Uterus (tissue), 4 donors: ENCODE results near the gene SERP2. TPM values are rescaled to one million over a fixed set of nuclear protein-coding genes. Genes with fewer than 3 reads are reported as not detected.

Experiments
- DNase-seq, 2 donors: peaks; one replicate each; pipeline ENCODE4 v3.0.0-alpha.2; 2019 to 2020
- H3K27ac ChIP-seq, 2 donors: fragments of 200-600 bp; sonication (generic); 1 replicate in 1 of 2; 2 replicates in 1 of 2; pipeline ENCODE4 v1.5.1; 2016 to 2018
- H3K27me3 ChIP-seq, 2 donors: fragments of 200-600 bp; sonication (generic); one replicate each; pipeline ENCODE4 v1.5.1; 2018 to 2019; ENCODE audit warnings: control low read depth in 1 of 2
- H3K36me3 ChIP-seq, 2 donors: fragments of 200-600 bp; sonication (generic); one replicate each; pipeline ENCODE4 v1.5.1; 2019; ENCODE audit warnings: control low read depth in 1 of 2
- H3K4me1 ChIP-seq, 2 donors: fragments of 200-600 bp; sonication (generic); one replicate each; pipeline ENCODE4 v1.5.1; 2018 to 2019; ENCODE audit warnings: control low read depth in 1 of 2
- H3K4me3 ChIP-seq, 2 donors: fragments of 200-600 bp; sonication (generic); 1 replicate in 1 of 2; 2 replicates in 1 of 2; pipeline ENCODE4 v1.5.1; 2018 to 2019; ENCODE audit warnings: mild to moderate bottlenecking in 1 of 2
- H3K9me3 ChIP-seq, 2 donors: fragments of 200-600 bp; sonication (generic); one replicate each; pipeline ENCODE4 v1.5.1; 2019; ENCODE audit warnings: control low read depth in 1 of 2
- POLR2A ChIP-seq, 2 donors: fragments of 450-650 bp; IDR thresholded peaks; one replicate each; pipeline ENCODE4 v1.6.1; 2016; ENCODE audit warnings: antibody characterized with exemption in 2 of 2, mild to moderate bottlenecking in 1 of 2, moderate library complexity in 1 of 2
- intact Hi-C: fragments of 100-400 bp; cut with DNase I; formaldehyde crosslinking; loops from one replicate; pipeline ENCODE4 v1.15.1; 2023; ENCODE audit warnings: low total_unique reads
- total RNA-seq, 4 donors: library from RNA; depleted of rRNA in 3 of 4; stranded (reverse); fragments of >200 nt in 3 of 4; gene quantifications; one replicate each; pipeline versions ENCODE4 v1.1.0 to v1.2.4, GENCODE V29; 2014 to 2023
- TF ChIP-seq, protein P1 (sequence below), 4 experiments: fragments of 200-600 bp in 2 of 4; fragments of 450-650 bp in 2 of 4; sonication (generic) in 2 of 4; IDR thresholded peaks; one replicate each; pipeline ENCODE4 v1.5.1; 2016 to 2019; ENCODE audit warnings: antibody characterized with exemption in 4 of 4, mild to moderate bottlenecking in 2 of 4, moderate library complexity in 1 of 4
- donor health status: DM: yes; HTN: yes; CAD: no.

SERP2 gene
- total RNA-seq, 4 donors from 2014 or later, result 0.77 to 12.6 (median 5.9) TPM

DNA sequence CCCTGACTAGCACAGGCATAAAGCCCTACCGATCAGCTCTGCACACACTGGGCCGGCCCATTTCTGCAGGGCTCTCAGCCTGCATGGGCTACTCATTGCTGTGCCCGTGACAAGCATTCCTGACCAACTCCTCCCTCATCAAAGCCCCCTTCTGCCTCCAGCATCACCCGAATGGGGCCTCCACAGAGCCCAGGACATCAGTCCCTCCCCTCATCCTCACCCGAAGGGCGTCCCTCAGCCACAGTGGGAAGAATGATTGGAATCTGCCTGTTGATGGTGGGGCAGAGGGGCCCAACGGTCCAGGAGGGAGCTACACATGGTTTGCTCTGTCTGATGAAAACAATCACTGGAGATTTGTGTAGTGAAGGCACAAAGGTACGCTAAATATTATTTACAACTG lies 43.8 kb downstream of the SERP2 start:
- Histone ChIP-seq H3K27me3 (no peaks in the 10 kb centered on the region), H3K36me3 (no peaks in the 10 kb centered on the region), H3K4me3 (no peak overlapping the region), H3K9me3 (no peaks in the 10 kb centered on the region), H3K27ac (no peak overlapping the region), H3K4me1 (no peaks in the 10 kb centered on the region)
- intact Hi-C loops, result no loop called here
- TF ChIP-seq POLR2A (IDR thresholded peaks at IDR 0.05), result no peak
- TF ChIP-seq, protein P1, sequence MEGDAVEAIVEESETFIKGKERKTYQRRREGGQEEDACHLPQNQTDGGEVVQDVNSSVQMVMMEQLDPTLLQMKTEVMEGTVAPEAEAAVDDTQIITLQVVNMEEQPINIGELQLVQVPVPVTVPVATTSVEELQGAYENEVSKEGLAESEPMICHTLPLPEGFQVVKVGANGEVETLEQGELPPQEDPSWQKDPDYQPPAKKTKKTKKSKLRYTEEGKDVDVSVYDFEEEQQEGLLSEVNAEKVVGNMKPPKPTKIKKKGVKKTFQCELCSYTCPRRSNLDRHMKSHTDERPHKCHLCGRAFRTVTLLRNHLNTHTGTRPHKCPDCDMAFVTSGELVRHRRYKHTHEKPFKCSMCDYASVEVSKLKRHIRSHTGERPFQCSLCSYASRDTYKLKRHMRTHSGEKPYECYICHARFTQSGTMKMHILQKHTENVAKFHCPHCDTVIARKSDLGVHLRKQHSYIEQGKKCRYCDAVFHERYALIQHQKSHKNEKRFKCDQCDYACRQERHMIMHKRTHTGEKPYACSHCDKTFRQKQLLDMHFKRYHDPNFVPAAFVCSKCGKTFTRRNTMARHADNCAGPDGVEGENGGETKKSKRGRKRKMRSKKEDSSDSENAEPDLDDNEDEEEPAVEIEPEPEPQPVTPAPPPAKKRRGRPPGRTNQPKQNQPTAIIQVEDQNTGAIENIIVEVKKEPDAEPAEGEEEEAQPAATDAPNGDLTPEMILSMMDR (IDR thresholded peaks at IDR 0.05), result no peak
- no peak for DNase-seq

DNA sequence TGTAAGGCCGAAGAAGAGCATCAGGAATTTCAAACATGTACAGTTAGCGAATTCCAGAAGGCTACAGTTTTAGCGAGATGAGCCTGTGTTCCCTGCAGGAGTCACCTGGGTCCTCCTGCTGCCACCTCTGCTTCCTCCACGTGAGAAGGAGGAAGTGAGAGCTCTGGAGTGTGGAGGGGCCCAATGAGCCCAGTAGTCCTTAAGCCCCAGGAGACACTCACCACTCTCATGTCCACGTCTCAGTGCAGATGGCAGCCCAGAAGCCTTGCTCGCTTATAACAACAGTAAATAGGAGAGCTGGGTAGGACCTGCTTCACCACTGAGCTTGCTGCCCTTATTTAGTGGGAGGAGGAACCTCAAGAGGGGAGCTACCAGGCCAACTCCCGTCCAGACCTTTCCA lies 44.3 kb downstream of the SERP2 start:
- no peak for DNase-seq
- Histone ChIP-seq H3K4me1 (no peaks in the 10 kb centered on the region), H3K27me3 (no peaks in the 10 kb centered on the region), H3K27ac (no peak overlapping the region), H3K36me3 (no peaks in the 10 kb centered on the region), H3K9me3 (no peaks in the 10 kb centered on the region), H3K4me3 (no peak overlapping the region)
- intact Hi-C loops, result no loop called here
- TF ChIP-seq POLR2A (IDR thresholded peaks at IDR 0.05), result no peak
- TF ChIP-seq, protein P1 (IDR thresholded peaks at IDR 0.05), result no peak

DNA sequence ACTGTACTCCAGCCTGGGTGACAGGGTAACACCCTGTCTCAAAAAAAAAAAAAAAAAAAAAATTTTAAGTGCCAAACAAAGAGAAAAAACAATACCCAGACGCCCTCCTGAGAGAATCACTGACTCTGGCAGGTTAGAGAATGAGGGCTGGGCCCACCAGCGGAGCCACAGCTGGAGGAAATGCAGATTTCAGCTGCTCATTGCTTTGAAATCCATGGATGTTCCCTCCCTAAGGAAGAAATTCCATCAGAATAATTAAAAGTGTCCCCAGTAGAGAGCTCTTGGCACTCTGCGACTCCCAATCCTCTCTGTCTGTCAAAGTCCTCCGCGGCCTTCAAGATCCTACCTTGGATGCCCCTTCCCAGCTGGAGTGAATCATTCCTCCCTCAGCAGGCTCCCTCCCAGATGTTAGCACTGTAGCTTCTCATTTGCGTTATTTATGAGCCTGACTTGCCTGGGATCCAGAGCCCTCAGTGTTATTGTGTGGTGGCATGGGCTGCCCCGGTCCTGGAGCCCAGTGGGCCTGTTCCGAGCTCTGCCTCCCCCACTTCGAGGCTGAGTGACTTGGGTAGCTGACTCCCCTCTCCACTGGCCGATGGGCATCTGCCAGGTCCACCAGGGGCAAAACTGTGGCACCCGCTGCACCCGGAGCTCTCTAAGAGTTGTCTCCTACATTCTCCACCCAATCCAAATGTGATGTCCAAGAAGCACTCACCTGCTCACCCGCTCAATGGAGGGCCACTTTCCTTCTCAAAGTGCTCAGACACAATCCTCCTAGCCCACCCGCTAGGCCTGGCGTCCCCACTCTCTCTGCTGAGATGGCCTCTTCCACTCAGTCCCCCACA lies 47.0 kb downstream of the SERP2 start:
- no peaks in the 10 kb centered on the region for H3K9me3 ChIP-seq
- no peaks in the 10 kb centered on the region for H3K4me1 ChIP-seq
- no peak overlapping the region for H3K4me3 ChIP-seq
- H3K27me3 ChIP-seq, result no peaks in the 10 kb centered on the region
- no peak for DNase-seq
- intact Hi-C loops, result no loop called here
- no peak overlapping the region for H3K27ac ChIP-seq
- no peaks in the 10 kb centered on the region for H3K36me3 ChIP-seq
- no peak for TF ChIP-seq POLR2A (IDR thresholded peaks at IDR 0.05)
- TF ChIP-seq, protein P1 (IDR thresholded peaks at IDR 0.05), result no peak

DNA sequence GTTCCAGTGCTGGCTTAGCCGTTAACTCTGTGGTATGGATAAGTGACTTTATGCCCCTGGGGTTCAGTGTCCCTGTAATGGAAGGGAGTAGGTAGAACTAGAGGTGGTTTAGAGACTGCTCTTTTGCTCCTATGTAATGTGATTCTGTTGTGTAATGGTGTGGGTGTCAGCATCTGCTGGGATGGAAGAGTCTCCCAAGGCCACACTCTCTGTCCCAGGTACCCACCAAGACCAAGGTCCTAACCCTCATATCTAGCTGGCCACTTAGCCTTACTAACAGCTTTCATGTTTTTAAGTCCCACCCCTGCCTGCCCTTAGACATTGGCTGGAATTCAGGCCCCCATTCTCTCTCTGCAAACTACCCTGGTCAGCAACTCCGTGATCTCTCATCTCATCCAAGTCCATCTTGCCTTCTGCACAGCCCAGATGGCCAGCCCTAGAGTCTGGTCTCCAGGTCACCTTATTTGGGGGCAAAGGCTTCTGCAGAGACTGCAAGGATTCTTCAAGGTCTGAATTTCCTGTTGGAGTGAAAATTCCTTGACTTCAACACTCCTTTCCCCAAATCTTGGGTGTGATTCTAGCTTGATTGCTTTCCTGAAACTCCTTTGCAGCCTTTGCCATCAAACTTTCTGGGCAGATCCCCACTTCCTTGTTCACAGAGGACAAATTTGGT lies 48.4 kb downstream of the SERP2 start:
- intact Hi-C loops, result no loop called here
- H3K27ac ChIP-seq, result no peak overlapping the region
- DNase-seq, result no peak
- H3K4me1 ChIP-seq, result no peaks in the 10 kb centered on the region
- no peak for TF ChIP-seq POLR2A (IDR thresholded peaks at IDR 0.05)
- TF ChIP-seq, protein P1 (IDR thresholded peaks at IDR 0.05), result no peak
- H3K4me3 ChIP-seq, result no peak overlapping the region
- H3K27me3 ChIP-seq, result no peaks in the 10 kb centered on the region
- H3K9me3 ChIP-seq, result no peaks in the 10 kb centered on the region
- no peaks in the 10 kb centered on the region for H3K36me3 ChIP-seq
